CD14-positive monocyte (primary cell): Measurements from ENCODE around the gene CGNL1. TPM values are rescaled to one million over a fixed set of nuclear protein-coding genes. Genes with fewer than 3 reads are reported as not detected.

ENCODE experiments used
- DNase-seq, 3 donors: peaks; one replicate each; pipeline ENCODE4 v3.0.0-alpha.2; 2011 to 2022
- H2AFZ ChIP-seq: 2 replicates; pipeline ENCODE4 v1.6.0; 2012; ENCODE audit warnings: mild to moderate bottlenecking, low read depth, low read length, inconsistent platforms; ENCODE audit not compliant: insufficient read depth, poor library complexity, severe bottlenecking
- H3K27ac ChIP-seq, 2 donors: 1 replicate in 1 of 2; 2 replicates in 1 of 2; pipeline ENCODE4 v1.5.1; 2012 to 2013; ENCODE audit warnings: low read length in 2 of 2, control low read depth in 1 of 2, inconsistent platforms in 1 of 2, low read depth in 1 of 2, mild to moderate bottlenecking in 1 of 2
- H3K27me3 ChIP-seq, 2 donors: one replicate each; pipeline versions ENCODE4 v1.6.0 to v1.6.1; 2011 to 2013; ENCODE audit warnings: low read length in 2 of 2; ENCODE audit not compliant: control insufficient read depth in 2 of 2, insufficient read depth in 2 of 2
- H3K36me3 ChIP-seq, 2 donors: replicated peaks in 1 of 2; 1 replicate in 1 of 2; 2 replicates in 1 of 2; pipeline versions ENCODE4 v1.5.1 to v1.6.1; 2012 to 2013; ENCODE audit warnings: low read length in 2 of 2, control low read depth in 1 of 2, inconsistent platforms in 1 of 2, mild to moderate bottlenecking in 1 of 2; ENCODE audit not compliant: insufficient read depth in 2 of 2, control insufficient read depth in 1 of 2
- H3K4me1 ChIP-seq, 2 donors: 1 replicate in 1 of 2; 2 replicates in 1 of 2; pipeline versions ENCODE4 v1.5.1 to v1.6.1; 2012 to 2013; ENCODE audit warnings: low read length in 2 of 2, control low read depth in 1 of 2, inconsistent platforms in 1 of 2, mild to moderate bottlenecking in 1 of 2, moderate library complexity in 1 of 2; ENCODE audit not compliant: insufficient read depth in 2 of 2, control insufficient read depth in 1 of 2
- H3K4me2 ChIP-seq: replicated peaks from 2 replicates; pipeline ENCODE3; 2012; ENCODE audit warnings: low read length, moderate library complexity, mild to moderate bottlenecking; ENCODE audit not compliant: poor library complexity, severe bottlenecking; ENCODE audit errors: extremely low read depth
- H3K4me3 ChIP-seq, 3 experiments: fragments of 200-600 bp in 1 of 3; sonication (generic) in 1 of 3; replicated peaks in 1 of 3; 1 replicate in 2 of 3; 2 replicates in 1 of 3; pipeline ENCODE4 v1.5.1; 2011 to 2013; ENCODE audit warnings: low read length in 3 of 3, mild to moderate bottlenecking in 3 of 3, control low read depth in 2 of 3, low read depth in 2 of 3, inconsistent platforms in 1 of 3, moderate library complexity in 1 of 3
- H3K79me2 ChIP-seq: 2 replicates; pipeline ENCODE4 v1.6.0; 2012; ENCODE audit warnings: mild to moderate bottlenecking, control low read depth, inconsistent platforms, low read length, moderate library complexity; ENCODE audit not compliant: insufficient read depth
- H3K9ac ChIP-seq: 2 replicates; pipeline ENCODE4 v1.6.0; 2017; ENCODE audit warnings: low read length, mild to moderate bottlenecking; ENCODE audit not compliant: insufficient read depth, poor library complexity, severe bottlenecking
- H3K9me3 ChIP-seq, 2 donors: replicated peaks in 1 of 2; 1 replicate in 1 of 2; 2 replicates in 1 of 2; pipeline versions ENCODE4 v1.5.1 to v1.6.1; 2012 to 2013; ENCODE audit warnings: low read length in 2 of 2, control low read depth in 1 of 2; ENCODE audit not compliant: control insufficient read depth in 1 of 2, insufficient read depth in 1 of 2
- H4K20me1 ChIP-seq: 2 replicates; pipeline ENCODE4 v1.6.0; 2012; ENCODE audit warnings: mild to moderate bottlenecking, low read length, control low read depth, moderate library complexity; ENCODE audit not compliant: insufficient read depth
- H3K27ac Mint-ChIP-seq, 7 donors: one replicate each; pipeline ENCODE4 v1.8.0; 2020; ENCODE audit warnings: mild to moderate bottlenecking in 7 of 7, mixed read lengths in 7 of 7, moderate library complexity in 6 of 7, inconsistent platforms in 2 of 7
- H3K27me3 Mint-ChIP-seq, 3 donors: one replicate each; pipeline ENCODE4 v1.8.0; 2021 to 2022; ENCODE audit warnings: low read depth in 3 of 3, mild to moderate bottlenecking in 3 of 3, mixed read lengths in 3 of 3, moderate library complexity in 3 of 3, inconsistent platforms in 1 of 3
- H3K36me3 Mint-ChIP-seq, 2 donors: one replicate each; pipeline ENCODE4 v1.8.0; 2020; ENCODE audit warnings: mixed read lengths in 2 of 2, inconsistent platforms in 1 of 2, mild to moderate bottlenecking in 1 of 2
- H3K4me1 Mint-ChIP-seq: one replicate; pipeline ENCODE4 v1.8.0; 2020; ENCODE audit warnings: mild to moderate bottlenecking, mixed read lengths
- H3K4me3 Mint-ChIP-seq, 2 donors: one replicate each; pipeline ENCODE4 v1.8.0; 2020; ENCODE audit warnings: mild to moderate bottlenecking in 2 of 2, mixed read lengths in 2 of 2, moderate library complexity in 1 of 2
- H3K9me3 Mint-ChIP-seq, 7 donors: one replicate each; pipeline ENCODE4 v1.8.0; 2020 to 2022; ENCODE audit warnings: mixed read lengths in 7 of 7, mild to moderate bottlenecking in 6 of 7, moderate library complexity in 6 of 7, inconsistent platforms in 2 of 7
- WGBS: methylation state at CpG from one replicate; pipeline ENCODE4 v1.1.5; 2013; ENCODE audit warnings: missing lambda C conversion rate; ENCODE audit not compliant: insufficient coverage; 5-methylcytosine and 5-hydroxymethylcytosine counted together
- intact Hi-C, 2 donors: fragments of 100-400 bp; cut with micrococcal nuclease; formaldehyde crosslinking; loops; one replicate each; pipeline versions ENCODE4 v1.15.0 to v1.15.1; 2023
- polyA plus RNA-seq, 3 donors: library from polyadenylated mRNA; depleted of rRNA in 1 of 3; unstranded in 2 of 3; stranded (reverse) in 1 of 3; fragments of 300-500 nt in 2 of 3; fragments of >200 nt in 1 of 3; fragmentation: Illumina TruSeq in 2 of 3; gene quantifications; 1 replicate in 2 of 3; 2 replicates in 1 of 3; pipeline ENCODE4 v1.2.3, GENCODE V29; 2012 to 2021
- TF ChIP-seq, protein P1 (sequence below): fragments of 200-600 bp; IDR thresholded peaks from one replicate; pipeline ENCODE4 v1.8.0; 2022; ENCODE audit warnings: antibody characterized with exemption, mild to moderate bottlenecking

CGNL1 gene
- polyA plus RNA-seq, 3 donors: not detected

DNA sequence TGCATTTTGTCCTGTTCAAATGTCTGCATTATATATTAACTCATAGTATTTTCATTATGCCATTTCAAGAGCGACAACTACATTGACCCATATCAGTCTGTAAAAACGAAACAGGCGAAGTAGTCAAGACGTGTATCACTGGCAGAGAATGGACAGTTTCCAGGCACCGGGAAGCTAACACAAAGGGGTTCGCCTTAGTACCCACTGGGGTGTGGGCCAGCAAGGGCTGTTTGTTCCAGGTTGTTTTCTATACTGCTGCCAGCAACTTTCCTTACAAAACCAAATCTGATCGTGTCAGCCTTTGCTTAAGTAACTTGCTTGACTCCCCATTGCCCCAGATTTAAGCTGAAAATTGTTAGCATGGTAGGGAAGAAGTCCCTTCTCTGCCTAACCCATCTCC, 87.1 kb downstream of the CGNL1 start:
- peaks cover 2 to 3% (median 3%) of the 10 kb centered on the region in 3 donors for H3K27me3 Mint-ChIP-seq
- Histone ChIP-seq H3K79me2 (no peaks in the 10 kb centered on the region), H3K4me3 (no peak overlapping the region), H3K9me3 (no peaks in the 10 kb centered on the region), H3K36me3 (no peaks in the 10 kb centered on the region), H3K9ac (no peak overlapping the region), H4K20me1 (no peaks in the 10 kb centered on the region), H3K27me3 (no peaks in the 10 kb centered on the region), H3K27ac (no peak overlapping the region), H3K4me2 (no peak overlapping the region), H3K4me1 (no peaks in the 10 kb centered on the region), H2AFZ (no peak overlapping the region)
- H3K36me3 Mint-ChIP-seq: no peaks in the 10 kb centered on the region
- H3K27ac Mint-ChIP-seq: no peak overlapping the region
- 89% methylated on average over 3 of the region's 7 CpGs for WGBS
- H3K4me1 Mint-ChIP-seq: peaks cover 3% of the 10 kb centered on the region
- intact Hi-C loops: no loop called here
- TF ChIP-seq, protein P1, sequence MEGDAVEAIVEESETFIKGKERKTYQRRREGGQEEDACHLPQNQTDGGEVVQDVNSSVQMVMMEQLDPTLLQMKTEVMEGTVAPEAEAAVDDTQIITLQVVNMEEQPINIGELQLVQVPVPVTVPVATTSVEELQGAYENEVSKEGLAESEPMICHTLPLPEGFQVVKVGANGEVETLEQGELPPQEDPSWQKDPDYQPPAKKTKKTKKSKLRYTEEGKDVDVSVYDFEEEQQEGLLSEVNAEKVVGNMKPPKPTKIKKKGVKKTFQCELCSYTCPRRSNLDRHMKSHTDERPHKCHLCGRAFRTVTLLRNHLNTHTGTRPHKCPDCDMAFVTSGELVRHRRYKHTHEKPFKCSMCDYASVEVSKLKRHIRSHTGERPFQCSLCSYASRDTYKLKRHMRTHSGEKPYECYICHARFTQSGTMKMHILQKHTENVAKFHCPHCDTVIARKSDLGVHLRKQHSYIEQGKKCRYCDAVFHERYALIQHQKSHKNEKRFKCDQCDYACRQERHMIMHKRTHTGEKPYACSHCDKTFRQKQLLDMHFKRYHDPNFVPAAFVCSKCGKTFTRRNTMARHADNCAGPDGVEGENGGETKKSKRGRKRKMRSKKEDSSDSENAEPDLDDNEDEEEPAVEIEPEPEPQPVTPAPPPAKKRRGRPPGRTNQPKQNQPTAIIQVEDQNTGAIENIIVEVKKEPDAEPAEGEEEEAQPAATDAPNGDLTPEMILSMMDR: no peak
- H3K4me3 Mint-ChIP-seq: no peak overlapping the region
- no peak for DNase-seq
- no peaks in the 10 kb centered on the region for H3K9me3 Mint-ChIP-seq

DNA sequence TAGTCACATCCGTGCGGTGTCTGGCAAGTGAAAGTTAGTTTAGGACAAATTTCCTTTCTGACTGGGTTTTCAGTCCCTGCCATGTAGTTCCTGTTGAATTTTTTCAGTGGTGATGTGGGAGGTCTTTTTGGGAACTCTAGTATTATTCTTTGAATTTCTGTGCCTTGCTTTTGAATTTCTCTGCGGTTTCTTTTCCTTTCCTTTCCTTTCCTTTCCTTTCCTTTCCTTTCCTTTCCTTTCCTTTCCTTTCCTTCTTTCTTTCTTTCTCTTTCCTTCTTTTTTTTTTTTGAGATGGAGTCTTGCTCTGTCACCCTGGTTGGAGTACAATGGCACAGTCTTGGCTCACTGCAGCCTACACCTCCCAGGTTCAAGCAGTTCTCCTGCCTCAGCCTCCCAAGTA, 88.2 kb downstream of the CGNL1 start:
- intact Hi-C loops: no loop called here
- H3K4me1 Mint-ChIP-seq: peaks cover 3% of the 10 kb centered on the region
- no peaks in the 10 kb centered on the region for H3K9me3 Mint-ChIP-seq
- Histone ChIP-seq H3K27me3 (no peaks in the 10 kb centered on the region), H2AFZ (no peak overlapping the region), H3K9ac (no peak overlapping the region), H3K27ac (no peak overlapping the region), H3K79me2 (no peaks in the 10 kb centered on the region), H3K4me3 (no peak overlapping the region), H3K9me3 (no peaks in the 10 kb centered on the region), H3K36me3 (no peaks in the 10 kb centered on the region), H4K20me1 (no peaks in the 10 kb centered on the region), H3K4me2 (no peak overlapping the region), H3K4me1 (no peaks in the 10 kb centered on the region)
- TF ChIP-seq, protein P1: no peak
- no peaks in the 10 kb centered on the region for H3K36me3 Mint-ChIP-seq
- H3K27me3 Mint-ChIP-seq: peaks cover 2 to 7% (median 4%) of the 10 kb centered on the region in 3 donors
- no peak for DNase-seq
- H3K4me3 Mint-ChIP-seq: no peak overlapping the region
- no peak overlapping the region for H3K27ac Mint-ChIP-seq
- WGBS: no CpG with 5 or more reads among the region's 3 CpGs
